ENCODE results near the gene SLC4A9. TPM values are rescaled to one million over a fixed set of nuclear protein-coding genes. Genes with fewer than 3 reads are reported as not detected.

Gene SLC4A9
- total RNA-seq, 1 donor from 2014 or later = 0.32 TPM

GRCh38 chr5:140317859-140318258, 42.1 kb upstream of the SLC4A9 start:
- no peak for DNase-seq
- no peak overlapping the region for H3K27ac ChIP-seq
- TF ChIP-seq, protein P1, sequence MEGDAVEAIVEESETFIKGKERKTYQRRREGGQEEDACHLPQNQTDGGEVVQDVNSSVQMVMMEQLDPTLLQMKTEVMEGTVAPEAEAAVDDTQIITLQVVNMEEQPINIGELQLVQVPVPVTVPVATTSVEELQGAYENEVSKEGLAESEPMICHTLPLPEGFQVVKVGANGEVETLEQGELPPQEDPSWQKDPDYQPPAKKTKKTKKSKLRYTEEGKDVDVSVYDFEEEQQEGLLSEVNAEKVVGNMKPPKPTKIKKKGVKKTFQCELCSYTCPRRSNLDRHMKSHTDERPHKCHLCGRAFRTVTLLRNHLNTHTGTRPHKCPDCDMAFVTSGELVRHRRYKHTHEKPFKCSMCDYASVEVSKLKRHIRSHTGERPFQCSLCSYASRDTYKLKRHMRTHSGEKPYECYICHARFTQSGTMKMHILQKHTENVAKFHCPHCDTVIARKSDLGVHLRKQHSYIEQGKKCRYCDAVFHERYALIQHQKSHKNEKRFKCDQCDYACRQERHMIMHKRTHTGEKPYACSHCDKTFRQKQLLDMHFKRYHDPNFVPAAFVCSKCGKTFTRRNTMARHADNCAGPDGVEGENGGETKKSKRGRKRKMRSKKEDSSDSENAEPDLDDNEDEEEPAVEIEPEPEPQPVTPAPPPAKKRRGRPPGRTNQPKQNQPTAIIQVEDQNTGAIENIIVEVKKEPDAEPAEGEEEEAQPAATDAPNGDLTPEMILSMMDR (IDR thresholded peaks at IDR 0.05) = no peak
- H3K9me3 ChIP-seq = no peaks in the 10 kb centered on the region
- H3K27me3 ChIP-seq (ENCODE audit: low read depth) = no peaks in the 10 kb centered on the region
- H3K4me1 ChIP-seq = peaks cover 31% of the 10 kb centered on the region
- H3K36me3 ChIP-seq = no peaks in the 10 kb centered on the region
- intact Hi-C loops (cut with DNase I) = no loop called here
- ATAC-seq = peak in 1 of 2 donors; percentile 47
- no peak overlapping the region for H3K4me3 ChIP-seq

DNA sequence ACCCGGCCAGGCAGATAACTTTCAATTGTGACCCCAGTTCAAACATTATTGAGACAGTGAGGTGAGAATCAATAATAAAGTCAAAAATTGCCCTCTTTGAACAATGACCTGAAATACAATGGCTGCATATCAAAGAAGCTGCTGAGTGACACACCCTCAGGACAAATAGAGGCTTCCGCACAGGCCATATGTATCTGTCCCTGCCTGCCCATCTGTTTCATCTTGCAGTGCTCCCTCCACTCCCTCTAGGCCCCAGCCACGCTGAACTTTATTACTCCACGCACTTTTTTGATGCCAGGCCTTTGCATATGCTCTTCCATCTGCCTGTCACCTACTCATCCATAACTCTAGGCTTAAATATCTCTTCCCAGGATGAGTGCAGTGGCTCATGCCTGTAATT, 41.2 kb upstream of the SLC4A9 start:
- TF ChIP-seq, protein P1 (IDR thresholded peaks at IDR 0.05) = no peak
- DNase-seq (no peak), ATAC-seq (no peak)

DNA sequence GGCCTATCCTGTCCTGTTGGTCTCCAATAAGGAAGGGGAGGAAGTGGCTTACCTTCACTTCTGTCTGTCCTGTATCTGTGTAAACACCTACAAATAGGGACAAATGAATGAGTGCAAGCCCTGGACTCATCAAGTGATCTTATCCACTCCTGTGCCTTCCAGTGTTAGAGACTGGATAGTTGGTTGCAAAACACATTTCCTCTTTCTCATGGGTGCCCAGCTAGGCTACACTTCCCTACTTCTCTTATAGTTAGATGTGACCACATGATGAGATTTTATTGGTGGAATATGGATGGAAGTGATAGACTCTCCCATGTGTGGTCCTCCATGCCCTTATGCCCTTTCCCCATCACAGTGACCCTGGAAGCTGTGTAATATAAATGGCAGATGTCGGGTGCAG, 40.2 kb upstream of the SLC4A9 start:
- TF ChIP-seq, protein P1 (IDR thresholded peaks at IDR 0.05) = no peak
- intact Hi-C loops (cut with DNase I) = no loop called here
- Histone ChIP-seq H3K27me3 (ENCODE audit: low read depth) (no peaks in the 10 kb centered on the region), H3K4me3 (no peak overlapping the region), H3K4me1 (peaks cover 46% of the 10 kb centered on the region), H3K27ac (no peak overlapping the region), H3K36me3 (no peaks in the 10 kb centered on the region), H3K9me3 (no peaks in the 10 kb centered on the region)
- ATAC-seq = peak in 1 of 2 donors; percentile 14
- DNase-seq = no peak

More for the DNA sequence above, 41.2 kb upstream of the SLC4A9 start:
- intact Hi-C loops (cut with DNase I) = no loop called here
- Histone ChIP-seq H3K36me3 (no peaks in the 10 kb centered on the region), H3K4me1 (peaks cover 35% of the 10 kb centered on the region), H3K9me3 (no peaks in the 10 kb centered on the region), H3K4me3 (no peak overlapping the region), H3K27ac (no peak overlapping the region), H3K27me3 (ENCODE audit: low read depth) (no peaks in the 10 kb centered on the region)

- intact Hi-C loops (cut with DNase I) = no loop called here
- Histone ChIP-seq H3K27ac (no peak overlapping the region), H3K9me3 (no peaks in the 10 kb centered on the region), H3K4me1 (peaks cover 57% of the 10 kb centered on the region), H3K36me3 (no peaks in the 10 kb centered on the region), H3K27me3 (ENCODE audit: low read depth) (no peaks in the 10 kb centered on the region), H3K4me3 (no peak overlapping the region)
- ATAC-seq = peak; percentile 62 to 89
- peak; percentile 83 for DNase-seq
- TF ChIP-seq, protein P1 (IDR thresholded peaks at IDR 0.05) = no peak
These were observed 38.2 kb upstream of the SLC4A9 start for GRCh38 chr5:140321796-140322195.

GRCh38 chr5:140322751-140323731, 37.0 kb upstream of the SLC4A9 start:
- intact Hi-C loops (cut with DNase I) = no loop called here
- peaks cover 66% of the 10 kb centered on the region for H3K4me1 ChIP-seq
- no peaks in the 10 kb centered on the region for H3K27me3 ChIP-seq (ENCODE audit: low read depth)
- TF ChIP-seq, protein P1 (IDR thresholded peaks at IDR 0.05) = no peak
- peak; percentile 52 to 75 for ATAC-seq
- DNase-seq = no peak
- H3K4me3 ChIP-seq = no peak overlapping the region
- peak overlapping the region; percentile 81 for H3K27ac ChIP-seq
- H3K9me3 ChIP-seq = no peaks in the 10 kb centered on the region
- no peaks in the 10 kb centered on the region for H3K36me3 ChIP-seq

Measured in lower lobe of right lung (tissue), 2 donors.